CD4-positive, alpha-beta T cell treated with Interleukin-2 at 100 ng/mL for 4 hours (primary cell): Measurements from ENCODE around the gene ADM5.

Source experiments
- DNase-seq: peaks from one replicate; pipeline ENCODE4 v3.0.0-alpha.2; 2020; ENCODE audit warnings: low spot score

ADM5 gene

GRCh38 chr19:49689133-49690078 is at the start of gene ADM5:
ADM5 (plus strand) TSS chr19:49689594; CDS start chr19:49689838, 244 bp downstream.
- peak; percentile 40 for DNase-seq

GRCh38 chr19:49640113-49640898 is 49.1 kb upstream of the ADM5 start, which contains the start of gene RRAS:
RRAS (minus strand) TSS chr19:49640143; CDS start chr19:49640098, 45 bp downstream.
- peak; percentile 100 for DNase-seq

GRCh38 chr19:49641688-49642491 is 47.5 kb upstream of the ADM5 start, which contains the start of gene SCAF1:
SCAF1 (plus strand) TSS chr19:49642209; CDS start chr19:49645027, 2,818 bp downstream.
- DNase-seq: peak; percentile 99

- DNase-seq: no peak
These were observed 46.8 kb upstream of the ADM5 start for GRCh38 chr19:49642492-49643035.

- no peak for DNase-seq
These were observed 45.9 kb upstream of the ADM5 start for GRCh38 chr19:49643466-49643865.

GRCh38 chr19:49645592-49645991 is 43.8 kb upstream of the ADM5 start:
- no peak for DNase-seq

- no peak for DNase-seq
These were observed 43.4 kb upstream of the ADM5 start for GRCh38 chr19:49645995-49646394.

GRCh38 chr19:49646586-49646985 is 42.8 kb upstream of the ADM5 start:
- DNase-seq: no peak

- DNase-seq: no peak
These were observed 38.2 kb upstream of the ADM5 start for GRCh38 chr19:49651029-49651819.

- DNase-seq: no peak
These were observed 37.4 kb upstream of the ADM5 start for GRCh38 chr19:49651820-49652550.

GRCh38 chr19:49652551-49653465 is 36.6 kb upstream of the ADM5 start:
- no peak for DNase-seq

GRCh38 chr19:49653466-49653806 is 36.0 kb upstream of the ADM5 start:
- DNase-seq: no peak

GRCh38 chr19:49654581-49654980 is 34.8 kb upstream of the ADM5 start:
- no peak for DNase-seq

GRCh38 chr19:49655570-49656455 is 33.6 kb upstream of the ADM5 start:
- DNase-seq: no peak

- no peak for DNase-seq
These were observed 32.8 kb upstream of the ADM5 start for GRCh38 chr19:49656456-49657109.

- no peak for DNase-seq
These were observed 31.8 kb upstream of the ADM5 start for GRCh38 chr19:49657493-49658138.

GRCh38 chr19:49658139-49658517 is 31.3 kb upstream of the ADM5 start:
- DNase-seq: no peak
